ENCODE results near the gene ARHGEF25. TPM values are rescaled to one million over a fixed set of nuclear protein-coding genes. Genes with fewer than 3 reads are reported as not detected.

Gene ARHGEF25
- total RNA-seq, 2 experiments from 2014 or later: 0.55 to 0.93 TPM

GRCh38 chr12:57604992-57605810 is 6.0 kb upstream of the ARHGEF25 start:
- Mint-ChIP-seq H3K27ac (peak overlapping the region; percentile 44), H3K4me3 (peak overlapping the region; percentile 77), H3K4me1 (peaks cover 18% of the 10 kb centered on the region), H3K36me3 (ENCODE audit: low read depth) (peaks cover 27% of the 10 kb centered on the region), H3K9me3 (no peaks in the 10 kb centered on the region), H3K27me3 (peaks cover under 1% of the 10 kb centered on the region)
- POLR2A ChIA-PET: interaction anchor here (0.8 to 2.2 kb wide), 3 partner anchors 9 to 14 kb away, joined by 3 to 17 read pairs (median 3); partner anchors contain the start of gene PIP4K2C
- DNase-seq: no peak
- CTCF ChIA-PET: interaction anchor here (0.6 to 1.8 kb wide), 5 partner anchors 12 to 59 kb away, joined by 3 to 6 read pairs (median 4); partner anchors contain the start of gene PIP4K2C

- H3K27me3 Mint-ChIP-seq: peaks cover 6% of the 10 kb centered on the region
- no peak overlapping the region for H3K27ac Mint-ChIP-seq
- peak overlapping the region; percentile 77 for H3K4me3 Mint-ChIP-seq
- ChIA-PET CTCF (interaction anchor here (1.1 to 1.8 kb wide), 4 partner anchors 15 to 60 kb away, joined by 3 to 6 read pairs (median 4); partner anchors contain the start of gene PIP4K2C), POLR2A (interaction anchor here (0.8 to 2.2 kb wide), 3 partner anchors 8 to 14 kb away, joined by 3 to 17 read pairs (median 3); partner anchors contain the start of gene PIP4K2C)
- peaks cover 22% of the 10 kb centered on the region for H3K36me3 Mint-ChIP-seq (ENCODE audit: low read depth)
- H3K9me3 Mint-ChIP-seq: no peaks in the 10 kb centered on the region
- H3K4me1 Mint-ChIP-seq: peaks cover 22% of the 10 kb centered on the region
- DNase-seq: no peak
Observed at GRCh38 chr12:57605811-57606311, 5.4 kb upstream of the ARHGEF25 start.

GRCh38 chr12:57606399-57606798 is 4.8 kb upstream of the ARHGEF25 start:
- Mint-ChIP-seq H3K4me1 (peaks cover 22% of the 10 kb centered on the region), H3K36me3 (ENCODE audit: low read depth) (peaks cover 17% of the 10 kb centered on the region), H3K27ac (no peak overlapping the region), H3K27me3 (peaks cover 7% of the 10 kb centered on the region), H3K4me3 (no peak overlapping the region), H3K9me3 (no peaks in the 10 kb centered on the region)
- POLR2A ChIA-PET: interaction anchor here (1.1 to 1.2 kb wide), 2 partner anchors 9 to 13 kb away, joined by 3 to 5 read pairs; no protein-coding TSS in a partner anchor
- CTCF ChIA-PET: interaction anchor here (1.1 to 2.4 kb wide), 5 partner anchors 16 to 60 kb away, joined by 3 to 9 read pairs (median 5); partner anchors contain the start of genes B4GALNT1 and PIP4K2C
- DNase-seq: no peak

GRCh38 chr12:57606821-57607220 is 4.4 kb upstream of the ARHGEF25 start:
- POLR2A ChIA-PET: interaction anchor here (1.1 to 1.2 kb wide), 3 partner anchors 8 to 15 kb away, joined by 3 to 5 read pairs (median 3); no protein-coding TSS in a partner anchor
- CTCF ChIA-PET: interaction anchor here (1.5 to 2.4 kb wide), 3 partner anchors 16 to 27 kb away, joined by 4 to 10 read pairs (median 9); partner anchors contain the start of genes B4GALNT1 and PIP4K2C
- Mint-ChIP-seq H3K27ac (no peak overlapping the region), H3K27me3 (peaks cover 7% of the 10 kb centered on the region), H3K4me3 (no peak overlapping the region), H3K4me1 (peaks cover 23% of the 10 kb centered on the region), H3K36me3 (ENCODE audit: low read depth) (peaks cover 13% of the 10 kb centered on the region), H3K9me3 (no peaks in the 10 kb centered on the region)
- DNase-seq: no peak

- CTCF ChIA-PET: interaction anchor here (1.5 to 2.4 kb wide), 3 partner anchors 12 to 26 kb away, joined by 5 to 10 read pairs (median 9); partner anchors contain the start of gene B4GALNT1
- Mint-ChIP-seq H3K9me3 (no peaks in the 10 kb centered on the region), H3K27ac (no peak overlapping the region), H3K27me3 (peaks cover 20% of the 10 kb centered on the region), H3K4me3 (no peak overlapping the region), H3K36me3 (ENCODE audit: low read depth) (peaks cover 2% of the 10 kb centered on the region), H3K4me1 (peaks cover 24% of the 10 kb centered on the region)
- DNase-seq: no peak
- POLR2A ChIA-PET: interaction anchor here (1.1 kb wide), 1 partner anchor 17 kb away, joined by 3 read pairs; no protein-coding TSS in a partner anchor
Observed at GRCh38 chr12:57607958-57608663, 3.1 kb upstream of the ARHGEF25 start.

- Mint-ChIP-seq H3K9me3 (no peaks in the 10 kb centered on the region), H3K4me3 (no peak overlapping the region), H3K27ac (no peak overlapping the region), H3K36me3 (ENCODE audit: low read depth) (peaks cover 2% of the 10 kb centered on the region), H3K27me3 (peaks cover 28% of the 10 kb centered on the region), H3K4me1 (peaks cover 16% of the 10 kb centered on the region)
- ChIA-PET POLR2A (no interaction called here), CTCF (interaction anchor here (2.1 kb wide), 1 partner anchor 11 kb away, joined by 5 read pairs; no protein-coding TSS in a partner anchor)
- DNase-seq: no peak
Observed at GRCh38 chr12:57609101-57609780, 2.0 kb upstream of the ARHGEF25 start.

GRCh38 chr12:57609781-57610553 is 1.3 kb upstream of the ARHGEF25 start:
- ChIA-PET POLR2A (no interaction called here), CTCF (interaction anchor here (1.5 to 2.1 kb wide), 2 partner anchors 10 to 26 kb away, joined by 5 read pairs; no protein-coding TSS in a partner anchor)
- Mint-ChIP-seq H3K27ac (no peak overlapping the region), H3K9me3 (no peaks in the 10 kb centered on the region), H3K36me3 (ENCODE audit: low read depth) (peaks cover 2% of the 10 kb centered on the region), H3K27me3 (peaks cover 32% of the 10 kb centered on the region), H3K4me3 (peak overlapping the region; percentile 43), H3K4me1 (peaks cover 13% of the 10 kb centered on the region)
- no peak for DNase-seq

GRCh38 chr12:57610554-57611107 is 604 bp upstream of the ARHGEF25 start:
- POLR2A ChIA-PET: interaction anchor here (1.7 kb wide), 1 partner anchor 10 kb away, joined by 4 read pairs; no protein-coding TSS in a partner anchor
- H3K27ac Mint-ChIP-seq: no peak overlapping the region

GRCh38 chr12:57611827-57612710 is 834 bp downstream of the ARHGEF25 start:
- H3K36me3 Mint-ChIP-seq (ENCODE audit: low read depth): peaks cover 2% of the 10 kb centered on the region
- H3K9me3 Mint-ChIP-seq: no peaks in the 10 kb centered on the region
- no peak for DNase-seq
- H3K27ac Mint-ChIP-seq: no peak overlapping the region
- peaks cover 48% of the 10 kb centered on the region for H3K27me3 Mint-ChIP-seq
- POLR2A ChIA-PET: interaction anchor here (0.6 to 1.7 kb wide), 3 partner anchors 12 to 21 kb away, joined by 3 to 4 read pairs (median 3); no protein-coding TSS in a partner anchor
- CTCF ChIA-PET: interaction anchor here (1.2 to 1.8 kb wide), 4 partner anchors 9 to 153 kb away, joined by 3 to 5 read pairs (median 4); partner anchors contain the start of gene B4GALNT1
- peak overlapping the region; percentile 41 for H3K4me3 Mint-ChIP-seq
- H3K4me1 Mint-ChIP-seq: peaks cover 6% of the 10 kb centered on the region

More at GRCh38 chr12:57610554-57611107, 604 bp upstream of the ARHGEF25 start:
- Mint-ChIP-seq H3K4me3 (peak overlapping the region; percentile 43), H3K27me3 (peaks cover 37% of the 10 kb centered on the region), H3K9me3 (no peaks in the 10 kb centered on the region), H3K4me1 (peaks cover 8% of the 10 kb centered on the region), H3K36me3 (ENCODE audit: low read depth) (peaks cover 2% of the 10 kb centered on the region)
- CTCF ChIA-PET: interaction anchor here (1.4 to 2.1 kb wide), 3 partner anchors 9 to 152 kb away, joined by 3 to 5 read pairs (median 5); no protein-coding TSS in a partner anchor
- no peak for DNase-seq

GRCh38 chr12:57612711-57613426 is 1.6 kb downstream of the ARHGEF25 start:
- Mint-ChIP-seq H3K27ac (no peak overlapping the region), H3K4me3 (no peak overlapping the region), H3K9me3 (no peaks in the 10 kb centered on the region), H3K36me3 (ENCODE audit: low read depth) (peaks cover 2% of the 10 kb centered on the region), H3K4me1 (peaks cover 6% of the 10 kb centered on the region), H3K27me3 (peaks cover 56% of the 10 kb centered on the region)
- DNase-seq: no peak
- POLR2A ChIA-PET: interaction anchor here (1.1 kb wide), 1 partner anchor 21 kb away, joined by 3 read pairs; no protein-coding TSS in a partner anchor
- CTCF ChIA-PET: interaction anchor here (1.2 to 4.7 kb wide), 4 partner anchors 8 to 29 kb away, joined by 4 to 32 read pairs (median 6); partner anchors contain the start of gene B4GALNT1
